HUDEP-2 (cell line): ENCODE measurements around the gene CYP3A5.
"Not testable (repeated sequence)": the region's sequence is repeated elsewhere in the genome, so short reads cannot be mapped to it uniquely, and the experiment has no call there.

Experiments
- DNase-seq, 76 experiments: peaks; one replicate each; lab custom pipeline; 2025; ENCODE audit not compliant: unreplicated experiment in 76 of 76; lab: John Stamatoyannopoulos, UW

CYP3A5 gene

GRCh38 chr7:99643464-99643863 is 36.3 kb downstream of the CYP3A5 start:
- no peak for DNase-seq

GRCh38 chr7:99642027-99642426 is 37.8 kb downstream of the CYP3A5 start:
- DNase-seq: no peak

GRCh38 chr7:99639267-99639666 is 40.5 kb downstream of the CYP3A5 start:
- DNase-seq: no peak

GRCh38 chr7:99638731-99639130 is 41.1 kb downstream of the CYP3A5 start:
- no peak for DNase-seq

DNA sequence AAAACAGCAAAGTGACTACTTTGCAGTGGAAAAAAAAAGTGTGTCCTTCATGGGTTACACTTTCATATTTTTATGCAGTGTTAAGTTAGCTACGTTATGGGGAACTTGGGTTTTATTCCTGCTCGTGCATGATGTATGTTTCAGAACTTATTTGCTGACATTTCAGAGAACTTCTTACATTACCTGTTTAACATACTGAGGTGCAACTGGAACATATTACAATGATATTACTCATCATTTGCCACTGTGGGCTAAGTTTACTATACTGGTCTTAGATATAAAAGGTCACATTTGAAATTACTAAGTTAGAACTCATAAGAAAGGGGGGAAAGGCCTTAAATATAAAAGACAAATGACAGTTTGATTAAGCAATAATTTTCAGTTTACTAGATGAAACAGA is 42.4 kb downstream of the CYP3A5 start:
- DNase-seq: not testable (repeated sequence)

DNA sequence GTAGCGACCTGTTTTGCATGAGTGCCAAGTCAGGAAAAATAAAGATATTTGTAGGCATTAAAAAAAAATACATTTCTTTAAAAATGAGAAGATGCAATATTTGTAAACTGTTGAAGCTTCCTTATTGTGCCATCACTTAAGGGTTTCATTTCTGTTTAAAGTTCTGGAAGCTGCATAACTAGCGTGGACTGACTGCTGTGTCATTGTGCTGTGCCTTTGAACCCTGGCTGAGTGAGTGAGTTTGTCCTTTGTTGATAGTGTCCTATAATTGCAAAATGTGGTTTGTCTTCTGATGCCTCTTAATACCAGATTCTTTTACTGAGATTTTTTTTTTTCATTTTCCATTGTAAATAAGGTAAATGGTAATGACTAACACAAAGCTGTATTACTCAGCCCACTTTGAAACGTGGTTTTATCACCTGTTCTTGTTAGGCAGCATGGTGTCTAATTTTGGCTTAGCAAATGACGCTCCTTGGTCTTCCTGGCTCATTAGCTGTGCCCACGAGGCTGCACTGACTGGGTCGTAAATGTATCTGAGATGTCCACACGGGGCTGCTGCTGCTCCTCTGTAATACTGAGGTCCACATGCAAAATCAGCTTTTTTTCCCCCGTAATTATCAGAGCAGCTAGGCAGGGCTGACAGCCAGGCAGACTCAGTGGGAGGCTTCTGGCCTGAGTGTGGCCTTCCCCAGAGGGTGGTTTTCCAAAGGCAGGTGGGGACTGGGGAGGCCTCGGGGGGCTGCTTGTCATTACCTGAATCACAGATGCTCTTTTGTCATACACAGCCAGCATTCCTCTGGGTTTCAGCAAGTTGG is 48.3 kb downstream of the CYP3A5 start:
- peak in 5 of 76 experiments; percentile 2 to 29 (median 6) for DNase-seq

- no peak for DNase-seq
These were observed 50.2 kb downstream of the CYP3A5 start for GRCh38 chr7:99629643-99630042.

DNA sequence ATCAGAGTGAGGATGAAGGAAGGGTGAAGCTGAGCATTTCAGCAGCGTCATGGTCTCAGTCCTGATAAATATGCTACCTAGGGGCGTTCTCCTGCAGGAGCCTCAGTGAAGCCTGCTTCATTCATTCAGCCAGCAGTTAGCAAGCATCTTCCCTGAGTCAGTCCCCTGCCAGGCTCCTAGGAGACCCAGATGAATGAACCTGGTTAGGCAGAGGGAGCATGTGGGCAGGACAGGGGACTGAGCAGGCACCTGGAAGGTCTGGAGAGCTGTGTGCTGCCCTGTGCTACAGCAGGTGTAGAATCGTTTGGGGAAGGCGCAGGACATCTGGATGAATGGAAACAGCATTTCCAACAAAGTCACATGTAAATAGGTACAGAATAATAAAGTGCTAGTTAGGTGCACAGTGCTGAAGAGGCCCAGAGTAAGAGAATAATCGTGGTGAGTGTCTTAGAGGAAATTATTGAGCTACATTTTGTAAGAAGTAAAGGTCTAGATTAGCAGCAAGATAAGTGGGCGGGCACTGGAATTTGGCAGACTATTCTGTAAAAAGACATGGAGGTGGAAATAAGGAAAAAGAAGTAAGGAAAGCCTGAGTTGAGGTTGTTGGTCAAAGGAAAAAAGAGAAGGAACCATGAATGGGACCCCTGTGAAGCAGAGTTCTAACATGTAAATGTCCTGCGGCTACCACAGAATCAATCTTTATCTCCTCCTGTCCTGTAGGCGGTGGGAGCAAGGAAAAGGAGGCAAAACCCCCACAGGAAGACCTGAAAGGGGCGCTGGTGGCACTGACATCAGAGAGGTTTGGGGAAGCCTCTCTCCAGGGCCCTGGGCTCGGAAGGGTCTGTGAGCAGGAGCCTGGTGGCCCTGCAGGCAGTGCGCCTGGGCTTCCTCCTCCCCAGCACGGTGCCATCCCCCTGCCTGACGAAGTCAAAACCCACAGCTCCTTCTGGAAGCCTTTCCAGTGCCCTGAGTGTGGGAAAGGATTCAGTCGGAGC is 51.0 kb downstream of the CYP3A5 start:
- no peak for DNase-seq

DNA sequence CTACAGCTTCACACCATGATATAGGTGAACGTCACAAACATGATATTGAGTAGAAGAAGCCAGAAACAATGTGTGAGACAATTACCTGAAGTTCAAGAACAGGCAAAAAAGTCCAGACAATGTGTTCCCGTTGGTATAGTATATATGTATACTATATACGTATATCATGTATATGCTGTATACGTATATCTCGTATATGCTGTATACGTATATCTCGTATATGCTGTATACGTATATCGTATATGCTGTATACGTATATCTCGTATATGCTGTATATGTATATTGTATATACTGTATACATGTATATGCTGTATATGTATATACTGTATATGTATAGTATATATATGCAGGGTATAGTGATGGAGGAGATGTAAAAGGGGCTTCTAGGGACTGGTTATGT is 52.3 kb downstream of the CYP3A5 start:
- DNase-seq: no peak

DNA sequence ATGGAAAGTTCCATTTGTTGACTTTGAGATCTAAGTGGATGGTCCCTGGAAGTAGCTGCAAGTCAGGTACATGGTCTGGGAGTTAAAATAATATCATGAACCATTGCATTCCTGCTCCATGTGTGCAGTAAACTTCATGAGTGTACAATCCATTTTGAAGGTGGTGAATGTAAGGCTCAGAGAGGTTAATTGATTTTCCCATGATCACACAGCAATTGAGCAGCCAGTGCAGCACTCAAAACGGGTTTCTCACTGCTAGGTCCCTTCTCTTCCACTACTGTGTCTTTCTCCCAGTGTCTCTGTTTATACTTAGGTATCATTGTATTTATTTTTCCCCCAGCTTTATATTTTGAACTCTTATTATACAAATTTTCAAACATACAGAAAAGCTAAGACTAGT is 53.1 kb downstream of the CYP3A5 start:
- no peak for DNase-seq

- DNase-seq: no peak
These were observed 53.8 kb downstream of the CYP3A5 start for GRCh38 chr7:99625961-99626360.

GRCh38 chr7:99625321-99625720 is 54.5 kb downstream of the CYP3A5 start:
- DNase-seq: no peak

DNA sequence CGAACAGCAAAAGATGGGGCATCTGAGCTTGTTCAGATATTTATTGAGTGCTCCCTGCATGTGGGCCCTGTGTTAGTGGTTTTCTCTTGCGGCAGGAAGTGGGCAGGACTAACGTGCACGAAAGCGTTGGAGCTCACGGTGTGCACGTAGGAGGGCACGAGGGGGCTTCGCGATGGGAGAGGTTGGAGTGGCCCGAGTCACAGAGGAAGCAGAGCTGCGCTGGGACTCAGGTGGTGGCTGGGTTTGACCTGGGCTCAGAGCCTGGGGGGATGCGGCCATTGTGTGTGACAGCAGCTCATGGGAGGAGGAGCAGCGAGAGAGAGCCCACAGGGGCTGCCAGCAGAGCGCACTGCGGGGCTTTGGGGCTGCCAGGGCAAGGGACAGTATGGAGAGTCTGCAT is 55.3 kb downstream of the CYP3A5 start:
- no peak for DNase-seq

GRCh38 chr7:99623702-99624447 is 55.9 kb downstream of the CYP3A5 start:
- DNase-seq: no peak

GRCh38 chr7:99623091-99623693 is 56.6 kb downstream of the CYP3A5 start:
- no peak for DNase-seq

DNA sequence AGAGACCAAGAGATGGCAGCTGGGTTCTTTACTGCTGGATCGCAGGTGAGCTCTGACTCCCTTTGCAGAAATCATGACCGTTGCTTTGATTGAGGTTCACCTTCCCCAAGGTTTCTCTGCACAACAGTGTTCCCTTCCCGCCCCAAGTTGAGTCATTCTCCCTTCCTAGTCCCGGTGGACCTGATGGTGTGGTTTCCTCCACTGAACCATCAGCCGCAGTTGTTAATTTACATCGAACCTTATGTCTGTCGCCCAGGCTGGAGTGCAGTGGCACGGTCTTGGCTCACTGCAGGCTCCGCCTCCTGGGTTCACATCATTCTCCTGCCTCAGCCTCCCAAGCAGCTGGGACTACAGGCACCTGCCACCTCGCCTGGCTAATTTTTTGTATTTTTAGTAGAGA is 57.2 kb downstream of the CYP3A5 start:
- no peak for DNase-seq

DNA sequence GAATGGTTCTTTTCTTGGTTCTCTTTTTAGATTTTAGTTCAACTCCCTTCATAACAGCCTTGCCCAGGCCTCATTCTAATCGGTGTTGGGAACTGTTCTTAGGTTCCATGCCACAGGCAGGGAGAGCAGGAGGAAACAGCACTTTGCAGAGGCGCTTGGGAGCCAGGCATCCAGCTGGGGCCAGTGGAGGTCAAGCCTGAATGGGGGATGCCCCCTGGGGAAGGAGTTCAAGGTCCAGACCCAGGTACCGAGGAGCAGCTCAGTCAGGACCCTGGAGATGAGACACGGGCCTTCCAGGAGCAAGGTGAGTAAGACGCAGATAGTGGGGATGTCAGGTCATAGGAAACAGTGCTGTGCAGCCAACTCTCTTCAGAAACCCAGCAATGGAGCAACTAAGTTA is 58.5 kb downstream of the CYP3A5 start:
- DNase-seq: no peak

GRCh38 chr7:99619571-99620130 is 60.1 kb downstream of the CYP3A5 start:
- no peak for DNase-seq

DNA sequence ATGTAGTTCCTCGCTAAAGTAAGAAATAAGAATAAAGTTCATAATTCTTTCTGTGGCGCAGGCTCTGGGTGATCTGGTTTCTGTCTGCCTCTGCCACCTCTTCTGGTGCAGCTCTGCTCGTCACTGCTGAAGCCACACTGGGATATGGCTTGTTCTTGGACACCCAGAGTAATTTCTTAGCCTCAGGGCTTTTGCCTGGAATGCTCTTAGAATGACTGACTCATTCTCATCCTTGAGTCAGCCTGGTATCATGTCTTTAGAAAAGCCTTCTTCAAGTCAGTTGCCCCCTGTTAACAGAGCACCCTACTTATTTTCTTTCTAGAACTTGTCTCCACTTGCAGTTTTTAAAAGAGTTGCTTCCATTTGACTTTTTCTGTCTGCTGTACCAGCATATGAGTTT is 61.1 kb downstream of the CYP3A5 start:
- no peak for DNase-seq

- peak in 1 of 76 experiments; percentile 2 for DNase-seq
These were observed 62.5 kb downstream of the CYP3A5 start for GRCh38 chr7:99617192-99617781.
